Mononuclear cell (primary cell): Measurements from ENCODE around the gene HMG20B. TPM values are rescaled to one million over a fixed set of nuclear protein-coding genes. Genes with fewer than 3 reads are reported as not detected.

Experiments used
- H3K27me3 ChIP-seq: 2 replicates; pipeline ENCODE4 v1.6.0; 2011; ENCODE audit warnings: low read length, control low read depth; ENCODE audit not compliant: insufficient read depth
- H3K4me1 ChIP-seq: 2 replicates; pipeline ENCODE4 v1.5.1; 2011; ENCODE audit warnings: mild to moderate bottlenecking, low read length, control low read depth; ENCODE audit not compliant: insufficient read depth
- H3K4me3 ChIP-seq: 2 replicates; pipeline ENCODE4 v1.5.1; 2011; ENCODE audit warnings: mild to moderate bottlenecking, low read length, moderate library complexity
- H3K9me3 ChIP-seq: 2 replicates; pipeline ENCODE4 v1.5.1; 2011; ENCODE audit warnings: low read depth, mild to moderate bottlenecking, control low read depth, low read length
- total RNA-seq: library from RNA; depleted of rRNA; stranded (reverse); fragments of >200 nt; gene quantifications from one replicate; pipeline ENCODE4 v1.2.3, GENCODE V29; 2012

The HMG20B gene
- total RNA-seq, 1 donor = 34.7 TPM

DNA sequence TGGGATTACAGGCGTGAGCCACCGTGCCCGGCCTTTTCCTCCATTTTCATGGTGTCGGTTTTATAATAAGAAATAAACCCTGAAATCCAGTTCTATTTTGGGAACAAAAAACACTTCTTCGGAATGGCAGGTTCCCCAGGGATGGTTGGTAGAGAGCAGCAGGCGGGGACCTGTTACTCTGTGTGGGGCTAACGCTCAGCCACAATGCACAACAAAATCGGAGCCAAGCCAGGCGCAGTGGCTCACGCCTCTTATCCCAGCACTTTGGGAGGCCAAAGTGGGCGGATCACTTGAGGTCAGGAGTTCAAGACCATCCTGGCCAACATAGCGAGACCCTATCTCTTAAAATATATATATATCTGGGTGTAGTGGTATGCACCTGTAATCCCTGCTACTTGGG is 28.3 kb downstream of the HMG20B start:
- Histone ChIP-seq H3K4me3 (no peak overlapping the region), H3K4me1 (peaks cover 15% of the 10 kb centered on the region), H3K27me3 (peaks cover 9% of the 10 kb centered on the region), H3K9me3 (no peaks in the 10 kb centered on the region)

DNA sequence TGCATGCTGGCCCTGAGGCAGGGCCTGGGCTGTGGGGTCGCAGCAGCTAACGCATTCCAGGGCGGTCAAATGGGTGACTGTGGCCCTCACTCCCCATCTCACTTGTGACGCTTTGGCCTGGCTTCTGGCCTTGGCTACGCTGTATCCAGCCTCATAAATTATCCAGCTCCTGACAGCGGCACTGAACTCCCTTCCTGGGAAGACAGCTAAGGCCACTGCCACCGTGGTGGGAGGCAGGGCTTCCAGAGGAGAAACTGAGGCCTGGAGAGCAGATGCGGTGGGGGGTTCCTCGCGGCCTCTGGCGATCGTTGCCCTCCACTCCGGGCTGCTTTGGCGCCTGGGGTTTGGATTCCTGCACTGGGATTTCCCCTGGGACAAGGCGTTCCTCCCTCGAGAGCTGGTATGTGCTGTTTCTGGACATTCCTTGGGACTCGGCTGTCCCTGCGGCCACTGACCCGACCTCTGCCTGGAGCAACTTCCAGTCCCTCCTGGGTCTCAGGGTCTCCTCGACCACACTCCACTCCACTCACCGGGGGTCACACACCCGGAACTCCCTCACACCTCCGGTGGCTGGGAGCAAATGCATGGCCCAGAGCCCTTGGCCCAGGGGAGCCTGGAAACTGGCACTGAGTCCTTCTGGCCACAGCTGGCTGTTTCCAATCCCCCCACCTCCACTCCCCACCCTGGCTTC is 30.5 kb downstream of the HMG20B start:
- H3K27me3 ChIP-seq = peaks cover 12% of the 10 kb centered on the region
- H3K4me3 ChIP-seq = no peak overlapping the region
- no peaks in the 10 kb centered on the region for H3K9me3 ChIP-seq
- peaks cover 30% of the 10 kb centered on the region for H3K4me1 ChIP-seq

DNA sequence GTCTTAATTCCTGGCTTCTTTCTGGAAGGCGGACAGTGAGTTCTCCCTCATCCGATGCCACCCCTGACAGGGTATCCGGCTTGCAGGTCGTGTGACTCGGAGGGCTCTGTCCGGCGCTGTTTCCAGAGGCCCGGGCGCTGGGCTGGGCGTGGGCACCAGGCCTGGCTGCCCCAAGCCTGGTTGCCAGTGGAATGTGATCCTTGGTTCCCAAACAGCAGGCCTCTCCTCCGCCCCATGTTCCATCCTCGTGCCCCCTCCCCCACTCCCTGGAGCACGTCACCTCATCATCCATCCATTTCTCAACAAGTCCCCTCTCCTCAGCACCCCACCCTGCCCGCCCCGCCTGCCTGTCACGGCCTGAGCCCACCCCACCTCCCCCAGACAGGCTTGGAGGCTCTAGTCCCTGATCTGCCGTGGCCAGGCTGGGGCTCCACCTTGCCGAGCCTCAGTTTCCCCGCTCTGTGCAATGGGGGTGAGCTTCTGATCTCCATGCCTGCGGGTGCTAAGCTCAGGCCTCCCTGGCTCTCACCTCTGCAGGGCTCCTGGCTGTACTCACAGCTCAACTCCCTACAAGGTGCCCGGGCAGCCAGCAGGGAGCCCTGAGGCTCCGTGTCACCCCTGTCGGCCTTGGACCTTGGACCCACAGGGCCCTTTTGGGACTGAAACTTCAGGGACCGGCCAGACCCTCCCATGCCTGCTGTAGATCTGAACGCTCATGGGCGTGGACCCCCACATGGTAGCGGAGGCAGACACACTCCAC is 31.7 kb downstream of the HMG20B start:
- Histone ChIP-seq H3K4me1 (peaks cover 30% of the 10 kb centered on the region), H3K4me3 (no peak overlapping the region), H3K27me3 (peaks cover 12% of the 10 kb centered on the region), H3K9me3 (no peaks in the 10 kb centered on the region)

DNA sequence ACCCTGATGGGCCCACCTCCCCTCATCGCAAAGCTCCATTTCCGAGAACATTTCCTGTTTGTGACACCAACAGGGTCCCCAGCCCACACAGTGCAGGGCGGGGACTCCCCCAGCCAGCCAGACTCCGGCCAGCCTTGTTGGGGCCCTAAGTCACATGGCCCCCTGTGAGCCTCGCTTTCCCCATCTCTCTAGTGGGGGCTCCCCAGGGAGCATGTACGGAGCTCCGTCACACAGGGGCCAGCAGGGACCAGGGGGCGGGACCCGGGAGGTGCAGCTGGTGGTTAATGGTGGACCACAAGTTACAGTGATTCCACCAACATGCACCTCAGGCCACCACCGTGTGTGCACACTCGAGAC is 32.2 kb downstream of the HMG20B start:
- Histone ChIP-seq H3K4me3 (no peak overlapping the region), H3K4me1 (peaks cover 30% of the 10 kb centered on the region), H3K9me3 (no peaks in the 10 kb centered on the region), H3K27me3 (peaks cover 12% of the 10 kb centered on the region)

DNA sequence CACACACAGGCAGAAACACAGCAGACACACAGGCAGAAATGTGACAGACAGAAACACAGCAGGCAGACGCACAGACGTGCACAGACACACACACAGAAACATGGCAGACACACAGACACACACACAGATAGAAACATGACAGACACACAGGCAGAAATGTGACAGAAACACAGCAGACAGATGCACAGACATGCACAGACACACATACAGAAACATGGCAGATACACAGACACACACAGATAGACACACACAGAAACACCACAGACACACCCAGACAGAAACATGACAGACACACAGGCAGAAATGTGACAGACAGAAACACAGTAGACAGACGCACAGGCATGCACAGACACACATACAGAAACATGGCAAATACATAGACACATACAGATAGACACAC is 32.6 kb downstream of the HMG20B start:
- peaks cover 30% of the 10 kb centered on the region for H3K4me1 ChIP-seq
- H3K27me3 ChIP-seq = peaks cover 12% of the 10 kb centered on the region
- H3K9me3 ChIP-seq = no peaks in the 10 kb centered on the region
- no peak overlapping the region for H3K4me3 ChIP-seq

DNA sequence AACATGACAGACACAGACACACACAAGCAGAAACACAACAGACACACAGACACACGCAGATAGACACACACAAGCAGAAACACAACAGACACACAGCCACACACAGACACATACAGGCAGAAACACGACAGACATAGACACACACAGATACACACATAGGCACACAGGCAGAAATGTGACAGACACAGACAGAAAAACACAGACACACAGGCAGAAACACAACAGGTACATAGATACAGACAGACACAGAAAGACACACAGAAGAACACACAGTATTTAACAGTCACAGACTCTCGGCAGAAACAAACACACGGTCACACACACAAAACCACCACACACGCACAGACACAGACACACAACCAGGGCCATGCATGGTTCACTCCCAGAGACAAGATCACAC is 33.0 kb downstream of the HMG20B start:
- Histone ChIP-seq H3K4me1 (peaks cover 30% of the 10 kb centered on the region), H3K27me3 (peaks cover 12% of the 10 kb centered on the region), H3K4me3 (peak overlapping the region; percentile 26), H3K9me3 (no peaks in the 10 kb centered on the region)

DNA sequence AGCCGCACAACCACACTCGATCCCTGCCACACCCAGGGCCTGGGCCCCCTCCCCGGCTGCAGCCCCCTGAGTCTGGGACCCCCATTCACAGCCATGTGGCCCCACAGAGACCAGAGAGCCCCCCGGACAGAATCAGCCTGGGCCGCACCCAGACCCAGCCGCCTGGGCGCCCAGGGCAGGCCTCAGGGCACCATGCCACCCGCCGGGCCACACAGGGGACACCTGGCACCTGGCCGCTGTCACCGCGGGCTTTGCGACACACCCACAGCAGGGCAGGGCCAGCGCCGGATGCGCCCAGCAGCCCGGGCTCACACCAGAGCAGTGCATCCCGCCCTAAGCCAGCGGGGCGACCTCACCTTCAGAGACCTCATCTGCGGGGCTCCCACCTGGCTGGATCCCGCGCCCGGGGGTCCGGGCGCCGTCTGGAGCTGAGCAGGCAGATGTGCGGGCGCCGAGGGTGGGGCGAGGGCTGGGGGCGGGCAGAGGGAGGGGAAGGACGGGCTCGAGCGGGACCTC is 33.5 kb downstream of the HMG20B start:
- peak overlapping the region; percentile 26 for H3K4me3 ChIP-seq
- H3K27me3 ChIP-seq = peaks cover 12% of the 10 kb centered on the region
- H3K9me3 ChIP-seq = no peaks in the 10 kb centered on the region
- H3K4me1 ChIP-seq = peaks cover 30% of the 10 kb centered on the region

DNA sequence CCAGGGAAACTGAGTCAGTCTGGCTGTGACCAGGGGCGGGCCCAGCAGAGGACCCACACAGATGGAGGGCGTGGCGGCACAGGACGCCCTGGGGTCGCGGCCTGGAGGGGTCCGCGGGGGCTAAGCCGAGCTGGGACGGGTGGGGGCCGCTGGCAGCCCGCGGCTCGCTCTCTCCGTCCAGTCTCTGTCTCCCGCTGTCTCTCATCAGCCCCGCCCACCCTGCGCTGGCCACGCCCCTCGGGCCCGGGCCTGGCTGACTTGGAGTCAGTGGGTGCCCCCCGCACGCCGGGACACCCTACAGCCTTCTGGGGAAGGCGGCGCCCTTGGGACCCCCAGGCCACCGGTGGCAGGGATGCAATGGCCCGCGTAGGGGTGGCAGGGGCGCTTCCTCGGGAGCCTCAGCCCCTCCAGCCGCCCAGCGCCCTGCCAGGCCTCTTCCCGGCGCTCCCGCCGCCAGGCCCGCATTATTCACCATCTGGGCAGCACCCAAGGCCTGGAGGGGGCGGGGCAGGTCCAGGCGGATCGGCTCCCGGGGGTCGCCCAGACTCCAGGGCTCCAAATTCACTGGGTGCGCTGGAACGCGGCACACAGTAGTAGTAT is 34.0 kb downstream of the HMG20B start, which contains the start of gene TBXA2R:
Gene TBXA2R (minus strand): TSS at position 186 of the 600 bp plus-strand sequence. CDS start 6,241 bp downstream, outside the sequence.
- H3K4me1 ChIP-seq = peaks cover 30% of the 10 kb centered on the region
- H3K9me3 ChIP-seq = no peaks in the 10 kb centered on the region
- peaks cover 12% of the 10 kb centered on the region for H3K27me3 ChIP-seq
- peak within 1 kb of the TSS; percentile 26 for H3K4me3 ChIP-seq

DNA sequence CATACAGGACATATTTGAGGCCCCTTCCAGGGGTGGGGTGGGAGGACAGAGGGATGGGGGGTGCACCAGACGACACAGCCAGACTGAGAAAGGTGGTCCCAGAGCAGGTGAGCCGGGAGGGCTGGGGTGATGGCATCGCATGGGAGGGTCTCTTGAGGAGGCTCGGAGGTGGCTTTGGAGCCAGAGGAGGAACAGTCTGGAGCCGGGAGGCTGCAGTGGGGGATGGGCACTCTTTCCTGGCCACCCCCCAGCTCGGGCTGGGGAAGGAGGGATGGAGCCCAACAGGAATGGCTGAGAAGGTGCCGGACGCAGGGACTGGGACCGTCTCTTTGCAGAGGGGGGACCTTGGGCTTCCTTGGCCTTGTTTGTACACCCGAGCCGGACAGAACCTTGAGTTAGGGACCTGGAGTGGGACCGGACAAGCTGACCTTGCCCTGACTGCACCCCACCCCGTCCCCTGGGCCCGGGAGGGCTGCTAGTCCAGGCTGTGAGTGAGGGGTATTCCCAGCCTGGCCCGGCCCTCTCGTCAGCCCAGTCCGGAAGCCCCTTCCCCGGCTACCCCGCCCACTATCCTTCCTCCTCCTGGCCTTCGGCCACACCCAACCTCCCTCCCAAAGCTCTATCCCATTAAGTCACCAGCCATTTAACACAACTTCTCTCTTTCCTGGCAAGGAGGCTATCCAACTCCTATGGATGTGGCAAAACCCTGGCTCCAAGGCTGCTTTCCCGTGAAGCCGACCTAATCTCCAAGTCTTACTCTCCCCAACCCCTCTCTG is 34.7 kb downstream of the HMG20B start:
- Histone ChIP-seq H3K27me3 (peaks cover 12% of the 10 kb centered on the region), H3K4me1 (peaks cover 30% of the 10 kb centered on the region), H3K4me3 (no peak overlapping the region), H3K9me3 (no peaks in the 10 kb centered on the region)

DNA sequence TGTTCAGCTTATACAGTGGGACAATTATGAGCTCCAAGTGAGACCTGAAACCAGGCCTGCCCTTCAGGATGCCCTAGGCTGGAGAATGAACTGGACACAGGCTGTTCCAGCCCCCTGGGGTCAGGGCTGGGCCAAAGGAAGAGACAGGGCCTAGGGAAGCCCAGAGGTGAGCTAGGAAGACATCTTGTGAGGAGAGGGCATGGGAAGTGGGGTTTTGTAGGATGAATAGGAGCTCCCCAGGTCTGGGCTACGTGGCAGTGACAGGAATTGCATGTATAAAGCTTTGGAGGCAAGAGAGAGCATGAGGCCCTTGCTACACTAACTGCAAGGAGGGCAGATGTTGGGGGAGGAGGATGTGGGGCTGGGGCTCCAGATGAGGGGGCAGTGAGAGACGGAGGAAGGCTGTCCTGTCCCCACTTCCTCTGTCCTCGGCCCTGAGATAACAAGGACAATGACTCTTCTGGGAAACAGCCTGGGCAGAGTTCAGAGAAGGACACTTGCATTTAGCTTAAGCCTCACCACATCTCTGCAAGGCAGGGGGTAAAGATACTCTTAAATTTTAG is 35.4 kb downstream of the HMG20B start:
- peaks cover 12% of the 10 kb centered on the region for H3K27me3 ChIP-seq
- H3K9me3 ChIP-seq = no peaks in the 10 kb centered on the region
- H3K4me1 ChIP-seq = peaks cover 30% of the 10 kb centered on the region
- H3K4me3 ChIP-seq = no peak overlapping the region

DNA sequence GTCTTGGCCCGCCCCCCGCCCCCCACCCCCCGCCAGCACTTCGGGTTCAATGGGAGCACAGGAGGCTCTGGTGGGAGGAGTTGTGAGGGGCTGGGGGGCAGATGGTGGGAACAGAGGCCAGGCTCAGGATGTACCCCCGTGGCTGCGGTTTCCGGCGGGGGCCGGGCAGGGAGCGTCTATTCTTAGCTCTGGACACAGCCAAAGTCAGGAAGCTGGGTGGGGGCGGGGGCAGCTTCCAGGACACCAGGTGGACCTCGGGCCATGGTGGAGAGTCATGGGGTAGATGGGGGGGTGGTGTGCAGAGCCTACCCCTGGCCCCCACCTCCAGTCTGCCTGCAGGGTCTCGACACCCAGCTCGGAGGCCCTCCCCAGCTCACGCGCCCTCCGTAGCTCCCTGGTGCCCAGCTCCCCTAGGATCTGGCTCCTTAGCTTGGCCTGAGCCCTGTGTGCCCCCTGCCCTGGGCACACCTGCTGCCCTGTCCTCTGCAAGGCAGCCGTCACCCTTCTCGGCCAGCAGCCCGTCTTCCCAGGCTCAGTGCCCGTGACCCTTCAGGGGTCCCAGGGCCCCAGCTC is 36.1 kb downstream of the HMG20B start:
- Histone ChIP-seq H3K4me1 (peaks cover 30% of the 10 kb centered on the region), H3K4me3 (no peak overlapping the region), H3K9me3 (no peaks in the 10 kb centered on the region), H3K27me3 (peaks cover 12% of the 10 kb centered on the region)

DNA sequence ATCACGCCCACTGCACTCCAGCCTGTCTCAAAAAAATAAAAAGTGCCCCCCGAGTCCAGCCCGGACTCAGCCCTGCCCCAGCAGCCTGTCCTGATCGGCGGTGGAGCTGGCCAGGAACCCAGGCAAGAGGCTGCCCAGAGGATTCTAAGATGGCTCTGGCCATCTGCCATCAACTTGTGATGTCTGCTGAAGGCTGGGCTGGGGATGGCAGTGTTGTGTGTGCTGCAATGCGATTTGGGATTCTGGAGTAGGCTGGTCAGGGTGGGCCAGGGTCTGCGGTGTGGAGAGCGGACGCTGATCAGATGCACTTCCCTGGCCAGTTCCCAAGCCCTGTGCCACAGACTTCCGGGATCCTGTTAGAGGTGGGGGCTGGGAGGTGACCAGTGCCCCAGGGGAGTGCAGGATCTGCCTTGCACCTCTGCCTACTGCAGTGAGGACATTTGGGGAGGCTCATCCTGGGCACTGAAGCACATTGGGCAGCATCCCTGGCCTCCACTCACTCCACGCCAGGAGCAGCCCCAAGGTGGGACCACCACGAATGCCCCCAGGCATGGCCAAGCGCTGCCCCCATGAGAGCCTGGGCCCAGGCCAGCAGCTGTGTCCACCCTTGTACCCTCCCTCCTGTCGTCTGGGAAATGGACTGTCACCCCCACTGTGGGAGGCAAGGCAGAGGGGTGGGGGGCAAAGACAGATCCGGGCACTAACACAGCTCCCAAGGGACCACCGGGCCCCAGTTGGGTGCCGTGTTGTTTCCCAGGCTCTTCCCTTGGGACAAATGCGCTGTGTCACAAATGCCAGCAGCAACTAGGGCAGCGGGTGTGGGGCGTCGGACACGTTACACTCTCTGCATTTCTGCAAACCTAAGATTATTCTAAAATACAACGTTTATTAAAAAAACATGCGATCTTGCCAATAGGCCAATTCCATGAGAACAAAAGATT is 37.3 kb downstream of the HMG20B start:
- H3K4me3 ChIP-seq = no peak overlapping the region
- H3K27me3 ChIP-seq = peaks cover 12% of the 10 kb centered on the region
- H3K4me1 ChIP-seq = peaks cover 24% of the 10 kb centered on the region
- no peaks in the 10 kb centered on the region for H3K9me3 ChIP-seq
